Measurements from ENCODE around the gene BABAM2. TPM values are rescaled to one million over a fixed set of nuclear protein-coding genes. Genes with fewer than 3 reads are reported as not detected.

Gene BABAM2
- total RNA-seq, 4 donors from 2014 or later = 33.3 to 48.9 (median 37.9) TPM

GRCh38 chr2:28128281-28128950 lies 237.9 kb downstream of the BABAM2 start:
- H3K4me3 ChIP-seq = no peak overlapping the region
- peaks cover 0 to 3% (median 0%) of the 10 kb centered on the region in 4 donors for H3K4me1 ChIP-seq
- DNase-seq = no peak
- in situ Hi-C loops (cut with MboI; ENCODE audit: low pct_ligation_motif_present in 1 of 4, low pct_unique_long_range_greater_than_20kb in 1 of 4, low sequenced_read_pairs in 3 of 4) = no loop called here
- no peak for TF ChIP-seq POLR2A (IDR thresholded peaks at IDR 0.05)
- no peak for TF ChIP-seq POLR2AphosphoS5 (IDR thresholded peaks at IDR 0.05)
- no peaks in the 10 kb centered on the region for H3K27me3 ChIP-seq
- WGBS, 2 donors (ENCODE audit: low coverage in 1 of 2) = 56 to 74% methylated on average over 2 of the region's 2 CpGs
- H3K36me3 ChIP-seq = no peaks in the 10 kb centered on the region
- no peaks in the 10 kb centered on the region for H3K9me3 ChIP-seq
- intact Hi-C loops (cut with DNase I; ENCODE audit: low total_unique reads) = no loop called here
- H3K27ac ChIP-seq = no peak overlapping the region

- TF ChIP-seq POLR2A (IDR thresholded peaks at IDR 0.05) (no peak), EP300 (IDR thresholded peaks at IDR 0.05; ENCODE audit: low read depth) (no peak), POLR2AphosphoS5 (IDR thresholded peaks at IDR 0.05) (no peak), CTCF (IDR thresholded peaks at IDR 0.05) (no peak)
- H3K27me3 ChIP-seq = no peaks in the 10 kb centered on the region
- peaks cover 8 to 17% (median 15%) of the 10 kb centered on the region in 4 donors for H3K4me1 ChIP-seq
- H3K27ac ChIP-seq = no peak overlapping the region
- WGBS, 2 donors (ENCODE audit: low coverage in 1 of 2) = 44 to 81% methylated on average over 2 to 4 of the region's 4 CpGs
- intact Hi-C loops (cut with DNase I; ENCODE audit: low total_unique reads) (no loop called here), in situ Hi-C loops (cut with MboI; ENCODE audit: low pct_ligation_motif_present in 1 of 4, low pct_unique_long_range_greater_than_20kb in 1 of 4, low sequenced_read_pairs in 3 of 4) (no loop called here)
- no peaks in the 10 kb centered on the region for H3K9me3 ChIP-seq
- no peaks in the 10 kb centered on the region for H3K36me3 ChIP-seq
- DNase-seq = no peak
- H3K4me3 ChIP-seq = no peak overlapping the region
Observed at GRCh38 chr2:28129955-28130695, 239.6 kb downstream of the BABAM2 start.

- 72 to 76% methylated on average over 6 to 9 of the region's 9 CpGs for WGBS, 2 donors (ENCODE audit: low coverage in 1 of 2)
- Histone ChIP-seq H3K4me3 (no peak overlapping the region), H3K4me1 (peaks cover 11 to 42% (median 20%) of the 10 kb centered on the region in 4 donors), H3K27me3 (no peaks in the 10 kb centered on the region), H3K9me3 (no peaks in the 10 kb centered on the region), H3K36me3 (no peaks in the 10 kb centered on the region), H3K27ac (peak overlapping the region; percentile 64 to 82 (median 70))
- in situ Hi-C loops (cut with MboI; ENCODE audit: low pct_ligation_motif_present in 1 of 4, low pct_unique_long_range_greater_than_20kb in 1 of 4, low sequenced_read_pairs in 3 of 4) (no loop called here), intact Hi-C loops (cut with DNase I; ENCODE audit: low total_unique reads) (no loop called here)
- no peak for DNase-seq
- TF ChIP-seq POLR2A (IDR thresholded peaks at IDR 0.05) (no peak), EP300 (IDR thresholded peaks at IDR 0.05; ENCODE audit: low read depth) (no peak), POLR2AphosphoS5 (IDR thresholded peaks at IDR 0.05) (no peak), CTCF (IDR thresholded peaks at IDR 0.05) (no peak)
Observed at GRCh38 chr2:28133778-28134177, 243.2 kb downstream of the BABAM2 start.

GRCh38 chr2:28134262-28134812 lies 243.8 kb downstream of the BABAM2 start:
- peak; percentile 81 for DNase-seq
- TF ChIP-seq EP300 (IDR thresholded peaks at IDR 0.05; ENCODE audit: low read depth) = no peak
- TF ChIP-seq POLR2A (IDR thresholded peaks at IDR 0.05) = no peak
- TF ChIP-seq POLR2AphosphoS5 (IDR thresholded peaks at IDR 0.05) = peak; percentile 31 to 82 (median 48)
- no peak for TF ChIP-seq CTCF (IDR thresholded peaks at IDR 0.05)
- no peaks in the 10 kb centered on the region for H3K36me3 ChIP-seq
- intact Hi-C loops (cut with DNase I; ENCODE audit: low total_unique reads) (no loop called here), in situ Hi-C loops (cut with MboI; ENCODE audit: low pct_ligation_motif_present in 1 of 4, low pct_unique_long_range_greater_than_20kb in 1 of 4, low sequenced_read_pairs in 3 of 4) (no loop called here)
- peak overlapping the region; percentile 64 to 82 (median 70) for H3K27ac ChIP-seq
- H3K9me3 ChIP-seq = no peaks in the 10 kb centered on the region
- no peak overlapping the region for H3K4me3 ChIP-seq
- peaks cover 11 to 42% (median 19%) of the 10 kb centered on the region in 4 donors for H3K4me1 ChIP-seq
- H3K27me3 ChIP-seq = no peaks in the 10 kb centered on the region
- 24 to 36% methylated on average over 4 of the region's 4 CpGs for WGBS, 2 donors (ENCODE audit: low coverage in 1 of 2)

All from transverse colon (tissue), 4 donors.